Stimulated activated memory B cell treated with anti-CD40 and anti-IgM and Interleukin-4, amounts not matched to agents 10 μg/mL and 1 μg/mL and 100 μg/mL, for 72 hours (primary cell): Measurements from ENCODE around the gene GADD45G.

Source experiments
- ATAC-seq: fragments of 150-1000 bp; cut with Tn5 transposase; 2 replicates; pipeline ENCODE4 v1.10.0; 2021
- H3K27ac Mint-ChIP-seq: one replicate; pipeline ENCODE4 v1.8.0; 2022; ENCODE audit warnings: mild to moderate bottlenecking, mixed read lengths
- H3K27me3 Mint-ChIP-seq: one replicate; pipeline ENCODE4 v1.8.0; 2022; ENCODE audit warnings: mixed read lengths
- H3K36me3 Mint-ChIP-seq: one replicate; pipeline ENCODE4 v1.8.0; 2022; ENCODE audit warnings: mixed read lengths
- H3K4me1 Mint-ChIP-seq: one replicate; pipeline ENCODE4 v1.8.0; 2022; ENCODE audit warnings: mixed read lengths
- H3K4me3 Mint-ChIP-seq: one replicate; pipeline ENCODE4 v1.8.0; 2022; ENCODE audit warnings: mild to moderate bottlenecking, moderate library complexity, mixed read lengths
- H3K9me3 Mint-ChIP-seq: one replicate; pipeline ENCODE4 v1.8.0; 2022; ENCODE audit warnings: mixed read lengths

The GADD45G gene

GRCh38 chr9:89586311-89586710, 18.5 kb upstream of the GADD45G start:
- peaks cover 7% of the 10 kb centered on the region for H3K9me3 Mint-ChIP-seq
- no peak overlapping the region for H3K27ac Mint-ChIP-seq
- ATAC-seq: no peak
- peaks cover 35% of the 10 kb centered on the region for H3K27me3 Mint-ChIP-seq
- H3K4me3 Mint-ChIP-seq: no peak overlapping the region
- H3K36me3 Mint-ChIP-seq: no peaks in the 10 kb centered on the region
- no peaks in the 10 kb centered on the region for H3K4me1 Mint-ChIP-seq

DNA sequence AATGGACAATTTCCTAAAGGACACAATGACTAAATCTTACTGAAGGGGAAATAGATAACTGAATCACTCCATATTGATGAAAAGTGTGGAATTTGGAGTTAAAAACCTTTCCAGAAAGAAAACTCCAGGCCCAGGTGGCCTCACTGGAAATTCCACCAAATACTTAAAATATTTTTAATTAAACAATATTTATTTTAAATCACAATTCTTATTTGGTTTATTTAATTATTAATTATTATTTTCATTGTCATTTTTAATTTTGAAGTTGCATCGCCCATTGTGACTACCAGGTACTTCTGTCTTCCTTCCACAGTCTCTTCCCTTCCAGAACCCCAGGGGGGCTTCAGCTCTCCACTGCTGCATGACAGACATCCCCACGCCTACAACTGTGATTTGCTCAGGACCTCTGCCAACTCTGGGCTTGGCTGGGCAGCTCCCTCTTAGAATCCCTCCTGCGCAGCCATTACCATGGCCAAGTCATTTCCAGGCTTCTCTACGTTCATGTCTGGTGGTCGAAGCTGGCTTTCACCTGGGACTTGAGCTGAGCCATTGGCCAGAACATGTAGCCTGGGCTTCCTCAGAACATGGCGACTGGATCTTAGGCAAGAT, 16.4 kb upstream of the GADD45G start:
- ATAC-seq: no peak
- H3K4me1 Mint-ChIP-seq: no peaks in the 10 kb centered on the region
- H3K36me3 Mint-ChIP-seq: no peaks in the 10 kb centered on the region
- peaks cover 7% of the 10 kb centered on the region for H3K9me3 Mint-ChIP-seq
- peaks cover 34% of the 10 kb centered on the region for H3K27me3 Mint-ChIP-seq
- no peak overlapping the region for H3K4me3 Mint-ChIP-seq
- no peak overlapping the region for H3K27ac Mint-ChIP-seq

DNA sequence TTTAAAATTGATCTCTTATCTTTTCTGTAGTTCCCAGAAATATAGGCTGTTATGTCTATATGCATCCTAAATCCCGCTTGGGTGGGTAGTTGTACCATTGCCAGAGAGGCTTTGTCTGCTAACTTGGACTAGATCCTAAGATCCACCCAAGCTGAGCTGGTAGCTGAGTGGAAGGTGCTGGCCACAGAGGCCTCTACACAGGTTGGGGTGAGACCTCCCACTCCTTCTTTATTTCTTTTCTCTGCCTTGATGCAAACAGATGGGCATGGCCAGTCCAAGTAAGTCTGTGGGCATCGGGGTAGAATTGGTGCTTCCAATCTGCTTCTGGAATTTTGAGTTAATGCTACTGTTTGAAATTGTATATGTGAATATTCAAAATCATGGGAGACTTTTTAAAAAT, 14.4 kb upstream of the GADD45G start:
- no peak for ATAC-seq
- peaks cover 5% of the 10 kb centered on the region for H3K4me1 Mint-ChIP-seq
- H3K36me3 Mint-ChIP-seq: no peaks in the 10 kb centered on the region
- no peak overlapping the region for H3K4me3 Mint-ChIP-seq
- no peaks in the 10 kb centered on the region for H3K9me3 Mint-ChIP-seq
- peaks cover 18% of the 10 kb centered on the region for H3K27me3 Mint-ChIP-seq
- H3K27ac Mint-ChIP-seq: no peak overlapping the region

DNA sequence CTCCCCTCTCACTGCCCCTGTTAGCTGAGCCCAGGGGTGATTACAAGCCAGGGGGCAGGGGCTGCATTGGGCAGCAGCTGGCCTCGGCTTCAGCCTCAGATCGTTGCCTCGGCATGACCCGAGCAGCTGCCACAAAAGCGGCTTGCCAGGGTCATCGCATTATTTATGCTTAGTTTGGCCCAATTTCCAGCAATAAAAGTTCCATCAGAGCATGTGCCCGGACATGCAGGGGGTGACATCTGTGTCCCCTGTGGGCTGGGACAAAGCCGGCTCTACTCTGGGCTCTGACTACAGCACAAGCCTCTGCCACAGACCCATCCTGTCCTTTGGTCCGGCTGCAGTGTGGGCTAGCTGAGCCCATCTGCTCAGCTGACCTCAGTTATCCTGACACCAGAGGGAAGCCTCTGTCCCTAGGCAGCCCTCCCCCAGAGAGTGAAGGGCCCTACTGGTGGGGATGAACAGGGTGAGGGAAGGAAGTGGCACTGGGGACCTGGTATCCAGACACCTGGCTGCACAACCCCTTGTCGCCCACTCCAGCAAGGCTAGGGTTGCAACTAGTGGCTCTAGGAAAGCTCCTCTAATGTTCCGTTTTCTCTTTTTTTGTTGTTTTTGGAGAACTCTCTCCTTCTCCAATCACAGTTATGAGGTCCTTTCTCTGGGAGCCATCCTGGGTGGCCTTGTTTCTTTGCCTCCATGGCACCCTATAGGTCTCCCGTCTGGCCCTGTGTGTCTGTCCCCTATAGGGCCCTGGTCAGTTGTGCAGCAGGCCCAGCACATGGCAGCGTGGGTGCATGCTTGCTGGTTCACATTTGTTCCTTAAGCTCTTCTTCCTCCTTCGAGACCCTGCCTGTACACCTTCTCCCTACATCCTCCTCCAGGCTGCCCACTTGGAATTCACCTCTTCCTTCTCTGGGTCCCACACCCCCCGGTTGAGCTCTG, 13.3 kb upstream of the GADD45G start:
- no peak for ATAC-seq
- H3K4me1 Mint-ChIP-seq: peaks cover 5% of the 10 kb centered on the region
- peaks cover 18% of the 10 kb centered on the region for H3K27me3 Mint-ChIP-seq
- no peak overlapping the region for H3K4me3 Mint-ChIP-seq
- no peaks in the 10 kb centered on the region for H3K9me3 Mint-ChIP-seq
- no peaks in the 10 kb centered on the region for H3K36me3 Mint-ChIP-seq
- H3K27ac Mint-ChIP-seq: no peak overlapping the region

DNA sequence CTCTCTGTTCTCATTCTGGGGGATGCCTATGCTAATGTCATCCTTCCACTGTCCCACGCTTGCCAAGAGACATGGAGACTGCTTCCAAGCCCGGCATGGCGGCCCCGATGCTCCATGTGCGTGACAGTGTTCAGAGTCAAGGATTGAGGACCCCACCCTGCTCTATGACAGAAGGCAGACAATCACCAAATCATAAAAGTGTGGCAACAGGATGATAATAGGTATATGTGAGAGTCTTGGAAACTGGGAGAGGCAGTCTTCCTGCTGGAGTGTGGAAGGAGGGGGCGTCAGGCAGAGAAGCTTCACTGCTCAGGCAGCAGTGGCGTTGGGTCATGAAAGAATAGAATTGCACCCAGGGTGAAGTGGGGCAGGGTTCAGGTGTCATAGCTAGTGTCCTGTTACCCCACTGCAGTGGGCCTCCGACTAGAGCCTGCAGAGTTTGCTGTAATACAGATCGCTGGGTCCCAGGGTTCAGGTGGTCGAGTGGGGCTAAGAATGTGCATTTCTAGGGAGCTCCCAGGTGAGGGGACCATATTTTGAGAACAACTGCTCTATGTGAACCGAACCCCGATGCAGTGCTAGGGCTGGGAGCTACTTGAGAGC, 12.5 kb upstream of the GADD45G start:
- H3K36me3 Mint-ChIP-seq: no peaks in the 10 kb centered on the region
- no peak overlapping the region for H3K4me3 Mint-ChIP-seq
- peaks cover 18% of the 10 kb centered on the region for H3K27me3 Mint-ChIP-seq
- H3K4me1 Mint-ChIP-seq: peaks cover 5% of the 10 kb centered on the region
- H3K27ac Mint-ChIP-seq: no peak overlapping the region
- no peaks in the 10 kb centered on the region for H3K9me3 Mint-ChIP-seq
- no peak for ATAC-seq

- H3K36me3 Mint-ChIP-seq: no peaks in the 10 kb centered on the region
- no peak for ATAC-seq
- no peak overlapping the region for H3K4me3 Mint-ChIP-seq
- H3K9me3 Mint-ChIP-seq: no peaks in the 10 kb centered on the region
- peaks cover 5% of the 10 kb centered on the region for H3K4me1 Mint-ChIP-seq
- no peak overlapping the region for H3K27ac Mint-ChIP-seq
- peaks cover 18% of the 10 kb centered on the region for H3K27me3 Mint-ChIP-seq
These were observed 11.7 kb upstream of the GADD45G start for GRCh38 chr9:89592963-89593726.

- Mint-ChIP-seq H3K36me3 (no peaks in the 10 kb centered on the region), H3K27ac (no peak overlapping the region), H3K4me3 (no peak overlapping the region), H3K4me1 (peaks cover 5% of the 10 kb centered on the region), H3K9me3 (no peaks in the 10 kb centered on the region), H3K27me3 (peaks cover 18% of the 10 kb centered on the region)
- peak; percentile 74 for ATAC-seq
These were observed 10.9 kb upstream of the GADD45G start for GRCh38 chr9:89593727-89594427.

DNA sequence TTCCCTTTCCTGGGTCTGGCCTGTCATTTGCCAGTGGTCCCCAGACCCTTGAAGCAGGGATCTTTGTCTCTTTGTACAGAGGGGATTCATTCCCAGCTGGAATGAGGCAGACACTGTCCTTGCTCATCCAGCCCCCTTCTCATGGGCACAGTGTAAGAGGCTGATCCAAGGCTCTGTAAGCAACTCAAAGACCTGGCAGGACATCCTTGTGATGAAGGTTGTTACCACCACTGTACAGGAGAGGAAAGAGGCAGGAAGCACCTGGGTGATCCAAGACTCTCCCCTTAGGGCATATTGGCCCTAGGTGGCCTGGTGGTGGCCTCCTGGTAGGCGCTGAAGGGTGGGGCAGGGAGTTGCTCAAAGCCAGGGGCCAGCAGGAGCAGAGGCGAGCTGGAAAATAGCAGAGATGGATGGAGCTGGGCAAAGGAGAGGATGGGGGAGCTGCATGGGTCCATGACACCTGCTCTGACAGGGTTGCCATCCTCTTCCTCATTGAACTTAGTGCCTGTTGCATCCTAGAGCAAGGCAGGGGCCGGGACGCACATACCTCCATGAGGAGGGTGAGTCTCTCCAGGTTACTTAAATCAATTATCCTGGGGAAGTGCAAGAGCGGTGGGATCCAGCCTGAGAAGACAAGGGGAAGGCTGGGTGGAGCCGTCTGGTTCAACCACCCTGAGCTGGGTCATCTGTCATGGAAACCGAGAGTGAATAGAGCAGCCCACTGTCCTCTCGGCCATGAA, 9.8 kb upstream of the GADD45G start:
- ATAC-seq: no peak
- peaks cover 18% of the 10 kb centered on the region for H3K27me3 Mint-ChIP-seq
- H3K9me3 Mint-ChIP-seq: no peaks in the 10 kb centered on the region
- no peak overlapping the region for H3K4me3 Mint-ChIP-seq
- peaks cover 5% of the 10 kb centered on the region for H3K4me1 Mint-ChIP-seq
- no peak overlapping the region for H3K27ac Mint-ChIP-seq
- H3K36me3 Mint-ChIP-seq: no peaks in the 10 kb centered on the region

GRCh38 chr9:89595646-89596045, 9.2 kb upstream of the GADD45G start:
- H3K36me3 Mint-ChIP-seq: no peaks in the 10 kb centered on the region
- peaks cover 18% of the 10 kb centered on the region for H3K27me3 Mint-ChIP-seq
- no peak overlapping the region for H3K4me3 Mint-ChIP-seq
- H3K27ac Mint-ChIP-seq: no peak overlapping the region
- ATAC-seq: no peak
- H3K4me1 Mint-ChIP-seq: peaks cover 5% of the 10 kb centered on the region
- H3K9me3 Mint-ChIP-seq: no peaks in the 10 kb centered on the region

- Mint-ChIP-seq H3K4me1 (peaks cover 5% of the 10 kb centered on the region), H3K36me3 (no peaks in the 10 kb centered on the region), H3K27ac (no peak overlapping the region), H3K9me3 (no peaks in the 10 kb centered on the region), H3K4me3 (no peak overlapping the region), H3K27me3 (peaks cover 11% of the 10 kb centered on the region)
- no peak for ATAC-seq
These were observed 7.8 kb upstream of the GADD45G start for GRCh38 chr9:89596937-89597555.

GRCh38 chr9:89597711-89598362, 7.0 kb upstream of the GADD45G start:
- no peak for ATAC-seq
- H3K4me1 Mint-ChIP-seq: peaks cover 5% of the 10 kb centered on the region
- no peaks in the 10 kb centered on the region for H3K9me3 Mint-ChIP-seq
- H3K4me3 Mint-ChIP-seq: no peak overlapping the region
- peaks cover 3% of the 10 kb centered on the region for H3K27me3 Mint-ChIP-seq
- H3K27ac Mint-ChIP-seq: no peak overlapping the region
- no peaks in the 10 kb centered on the region for H3K36me3 Mint-ChIP-seq

DNA sequence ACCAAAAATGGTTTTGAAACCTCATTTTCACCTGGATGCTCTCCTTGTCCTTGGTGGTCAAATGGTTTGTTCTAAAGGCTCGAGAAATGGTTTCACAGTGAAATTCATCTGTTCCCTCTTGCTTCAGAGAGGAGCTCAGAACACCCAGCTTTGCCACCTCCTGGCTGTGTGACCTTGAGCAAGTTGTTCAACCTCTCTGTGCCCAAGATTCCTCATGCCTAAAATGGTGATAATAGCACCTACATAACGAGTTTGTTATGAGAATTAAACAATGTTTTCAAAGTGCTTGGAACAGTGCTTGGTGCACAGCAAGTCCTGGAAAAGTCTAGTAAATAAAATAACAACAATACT, 6.5 kb upstream of the GADD45G start:
- Mint-ChIP-seq H3K4me3 (no peak overlapping the region), H3K36me3 (no peaks in the 10 kb centered on the region), H3K4me1 (peaks cover 10% of the 10 kb centered on the region), H3K9me3 (no peaks in the 10 kb centered on the region), H3K27me3 (no peaks in the 10 kb centered on the region), H3K27ac (no peak overlapping the region)
- no peak for ATAC-seq

GRCh38 chr9:89598926-89599325, 5.9 kb upstream of the GADD45G start:
- peaks cover 12% of the 10 kb centered on the region for H3K4me1 Mint-ChIP-seq
- no peak overlapping the region for H3K27ac Mint-ChIP-seq
- no peak overlapping the region for H3K4me3 Mint-ChIP-seq
- no peaks in the 10 kb centered on the region for H3K27me3 Mint-ChIP-seq
- no peaks in the 10 kb centered on the region for H3K36me3 Mint-ChIP-seq
- ATAC-seq: no peak
- no peaks in the 10 kb centered on the region for H3K9me3 Mint-ChIP-seq
